HCT116 (cell line): ENCODE measurements around the gene SLC25A25. TPM values are rescaled to one million over a fixed set of nuclear protein-coding genes. Genes with fewer than 3 reads are reported as not detected.

Source experiments
- ATAC-seq: fragments of 200-7000 bp; cut with Tn5 transposase; 2 replicates; pipeline ENCODE4 v1.9.1; 2020; ENCODE audit warnings: mild to moderate bottlenecking, moderate library complexity
- BruUV-seq: library from RNA; stranded (reverse); fragments of 400-500 nt; replicated peaks from 2 replicates; lab custom pipeline; 2021; lab: Mats Ljungman, UMichigan
- CTCF ChIA-PET: fragments of 300-600 bp; sonication (Branson Sonifier 250); formaldehyde crosslinking; loops from one replicate; lab custom pipeline; 2021; ENCODE audit warnings: antibody characterized with exemption; lab: Charles Lee
- POLR2A ChIA-PET: fragments of 300-600, 350-600 bp; sonication (Branson Sonifier 250); formaldehyde crosslinking; loops from one replicate; lab custom pipeline; 2021; ENCODE audit warnings: antibody characterized with exemption; lab: Charles Lee
- RAD21 ChIA-PET, 2 experiments: fragments of 300-600 bp; sonication (Branson Sonifier 250); formaldehyde crosslinking; loops; one replicate each; lab custom pipeline; 2023; ENCODE audit warnings: low total read pairs in 2 of 2; ENCODE audit not compliant: uncharacterized antibody in 2 of 2, unreplicated experiment in 2 of 2, low non-redundant PET in 1 of 2; lab: Charles Lee
- DNase-seq: peaks from one replicate; pipeline ENCODE4 v3.0.0-alpha.2; 2010; ENCODE audit warnings: low read depth, low spot score
- H2AFZ ChIP-seq: fragments of 200-600 bp; shearing (Covaris generic), sonication (generic); 2 replicates; pipeline ENCODE4 v1.6.1; 2017; ENCODE audit warnings: low read depth, mixed run types, mixed read lengths, antibody characterized with exemption, low read length; ENCODE audit not compliant: poor library complexity, severe bottlenecking
- H3K27ac ChIP-seq: 2 replicates; pipeline ENCODE4 v1.5.1; 2012; ENCODE audit warnings: low read depth, low read length
- H3K27me3 ChIP-seq: fragments of 200-600 bp; sonication (generic); 2 replicates; pipeline ENCODE4 v1.6.1; 2016; ENCODE audit warnings: mixed run types, low read length, mixed read lengths; ENCODE audit not compliant: insufficient read depth
- H3K36me3 ChIP-seq, 2 experiments: fragments of 200-500 bp in 1 of 2; fragments of 200-600 bp in 1 of 2; sonication (Bioruptor generic) in 1 of 2; sonication (generic) in 1 of 2; 2 replicates each; pipeline versions ENCODE4 v1.5.1 to v1.6.1; 2014 to 2016; ENCODE audit warnings: low read length in 2 of 2, inconsistent platforms in 1 of 2, mixed read lengths in 1 of 2, mixed run types in 1 of 2; ENCODE audit not compliant: insufficient read depth in 2 of 2, control insufficient read depth in 1 of 2
- H3K4me1 ChIP-seq, 2 experiments: fragments of 200-600 bp in 1 of 2; sonication (generic) in 1 of 2; 2 replicates each; pipeline versions ENCODE4 v1.5.1 to v1.6.1; 2012 to 2017; ENCODE audit warnings: low read length in 2 of 2, inconsistent platforms in 1 of 2, mild to moderate bottlenecking in 1 of 2, mixed read lengths in 1 of 2, mixed run types in 1 of 2, moderate library complexity in 1 of 2; ENCODE audit not compliant: insufficient read depth in 2 of 2, control insufficient read depth in 1 of 2
- H3K4me2 ChIP-seq: fragments of 200-600 bp; sonication (generic); 2 replicates; pipeline ENCODE4 v1.6.1; 2017; ENCODE audit warnings: mixed run types, low read length, mixed read lengths
- H3K4me3 ChIP-seq, 2 experiments: fragments of 200-600 bp in 1 of 2; sonication (generic) in 1 of 2; replicated peaks in 1 of 2; 2 replicates each; pipeline ENCODE4 v1.5.1; 2011 to 2016; ENCODE audit warnings: low read length in 2 of 2, control low read depth in 1 of 2, low read depth in 1 of 2, mild to moderate bottlenecking in 1 of 2, mixed read lengths in 1 of 2, mixed run types in 1 of 2
- H3K79me2 ChIP-seq: fragments of 200-600 bp; sonication (generic); 2 replicates; pipeline ENCODE4 v1.6.1; 2017; ENCODE audit warnings: mild to moderate bottlenecking, mixed run types, low read length, moderate library complexity, mixed read lengths; ENCODE audit not compliant: insufficient read depth
- H3K9ac ChIP-seq: fragments of 200-600 bp; sonication (generic); 2 replicates; pipeline ENCODE4 v1.6.1; 2016; ENCODE audit warnings: low read length, mixed read lengths
- H3K9me2 ChIP-seq: fragments of 200-600 bp; sonication (generic), shearing (Covaris generic); 2 replicates; pipeline ENCODE4 v1.6.1; 2017; ENCODE audit warnings: mixed run types, mild to moderate bottlenecking, moderate library complexity; ENCODE audit not compliant: insufficient read depth
- H3K9me3 ChIP-seq, 2 experiments: fragments of 200-500 bp in 1 of 2; fragments of 200-600 bp in 1 of 2; sonication (Bioruptor generic) in 1 of 2; sonication (generic) in 1 of 2; 2 replicates each; pipeline ENCODE4 v1.6.1; 2014 to 2017; ENCODE audit warnings: low read length in 2 of 2, mixed read lengths in 2 of 2, inconsistent platforms in 1 of 2, low read depth in 1 of 2, mild to moderate bottlenecking in 1 of 2, mixed run types in 1 of 2, moderate library complexity in 1 of 2; ENCODE audit not compliant: control insufficient read depth in 1 of 2, insufficient read depth in 1 of 2
- H4K20me1 ChIP-seq: fragments of 200-600 bp; sonication (generic), shearing (Covaris generic); 2 replicates; pipeline ENCODE4 v1.6.1; 2017; ENCODE audit warnings: mixed run types, mild to moderate bottlenecking, moderate library complexity; ENCODE audit not compliant: insufficient read depth
- CTCF ChIP-seq, 3 experiments: fragments of 200-600 bp in 1 of 3; sonication (generic) in 1 of 3; IDR thresholded peaks in 2 of 3; conservative IDR thresholded peaks in 1 of 3; 2 replicates each; pipeline ENCODE4 v1.5.1; 2012 to 2017; ENCODE audit warnings: low read depth in 2 of 3, low read length in 2 of 3, antibody characterized with exemption in 1 of 3, borderline replicate concordance in 1 of 3, control low read depth in 1 of 3, mild to moderate bottlenecking in 1 of 3, mixed read lengths in 1 of 3, mixed run types in 1 of 3, moderate library complexity in 1 of 3; ENCODE audit not compliant: insufficient read depth in 1 of 3
- ELF1 ChIP-seq: IDR thresholded peaks from 2 replicates; pipeline ENCODE4 v1.6.1; 2012; ENCODE audit warnings: low read depth, borderline replicate concordance
- EZH2phosphoT487 ChIP-seq: fragments of 200-600 bp; IDR thresholded peaks from 2 replicates; pipeline ENCODE4 v1.6.1; 2018; ENCODE audit warnings: antibody characterized with exemption, borderline replicate concordance
- JUND ChIP-seq: IDR thresholded peaks from 2 replicates; pipeline ENCODE4 v1.6.1; 2012
- POLR2A ChIP-seq: IDR thresholded peaks from 2 replicates; pipeline ENCODE4 v1.7.0; 2011; ENCODE audit warnings: borderline replicate concordance; ENCODE audit not compliant: insufficient read depth, insufficient read length; ENCODE audit errors: extremely low read depth
- SRF ChIP-seq: IDR thresholded peaks from 2 replicates; pipeline ENCODE4 v1.6.1; 2012; ENCODE audit warnings: low read depth
- ZFX ChIP-seq: fragments of 450-650 bp; IDR thresholded peaks from 2 replicates; pipeline ENCODE4 v1.6.1; 2017
- intact Hi-C: fragments of 100-400 bp; cut with micrococcal nuclease; formaldehyde crosslinking; loops from 2 replicates; pipeline ENCODE4 v1.10.0; 2022
- total RNA-seq: library from RNA; stranded (reverse); gene quantifications from one replicate; pipeline ENCODE4 v1.2.1, GENCODE V29; 2021; ENCODE audit not compliant: unreplicated experiment
- TF ChIP-seq, protein P1 (sequence below): IDR thresholded peaks from 2 replicates; pipeline ENCODE4 v1.6.1; 2011; ENCODE audit warnings: mild to moderate bottlenecking, low read length, moderate library complexity; ENCODE audit not compliant: insufficient replicate concordance; ENCODE audit errors: extremely low read depth

The SLC25A25 gene
- total RNA-seq, 1 experiment from 2014 or later: 15.3 TPM

GRCh38 chr9:128149951-128150593 is 82.0 kb downstream of the SLC25A25 start (continued):
- TF ChIP-seq CTCF (IDR thresholded peaks at IDR 0.05 in 2 of 3, conservative IDR thresholded peaks at IDR 0.05 in 1 of 3; ENCODE audit: borderline replicate concordance in 1 of 3, insufficient read depth in 1 of 3, low read depth in 2 of 3, low read length in 2 of 3): no peak
- no peak for TF ChIP-seq SRF
- no peak for TF ChIP-seq ELF1
- TF ChIP-seq EZH2phosphoT487: no peak
- TF ChIP-seq JUND: no peak
- no peak for TF ChIP-seq POLR2A
- TF ChIP-seq, protein P1, sequence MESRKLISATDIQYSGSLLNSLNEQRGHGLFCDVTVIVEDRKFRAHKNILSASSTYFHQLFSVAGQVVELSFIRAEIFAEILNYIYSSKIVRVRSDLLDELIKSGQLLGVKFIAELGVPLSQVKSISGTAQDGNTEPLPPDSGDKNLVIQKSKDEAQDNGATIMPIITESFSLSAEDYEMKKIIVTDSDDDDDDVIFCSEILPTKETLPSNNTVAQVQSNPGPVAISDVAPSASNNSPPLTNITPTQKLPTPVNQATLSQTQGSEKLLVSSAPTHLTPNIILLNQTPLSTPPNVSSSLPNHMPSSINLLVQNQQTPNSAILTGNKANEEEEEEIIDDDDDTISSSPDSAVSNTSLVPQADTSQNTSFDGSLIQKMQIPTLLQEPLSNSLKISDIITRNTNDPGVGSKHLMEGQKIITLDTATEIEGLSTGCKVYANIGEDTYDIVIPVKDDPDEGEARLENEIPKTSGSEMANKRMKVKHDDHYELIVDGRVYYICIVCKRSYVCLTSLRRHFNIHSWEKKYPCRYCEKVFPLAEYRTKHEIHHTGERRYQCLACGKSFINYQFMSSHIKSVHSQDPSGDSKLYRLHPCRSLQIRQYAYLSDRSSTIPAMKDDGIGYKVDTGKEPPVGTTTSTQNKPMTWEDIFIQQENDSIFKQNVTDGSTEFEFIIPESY: no peak

DNA sequence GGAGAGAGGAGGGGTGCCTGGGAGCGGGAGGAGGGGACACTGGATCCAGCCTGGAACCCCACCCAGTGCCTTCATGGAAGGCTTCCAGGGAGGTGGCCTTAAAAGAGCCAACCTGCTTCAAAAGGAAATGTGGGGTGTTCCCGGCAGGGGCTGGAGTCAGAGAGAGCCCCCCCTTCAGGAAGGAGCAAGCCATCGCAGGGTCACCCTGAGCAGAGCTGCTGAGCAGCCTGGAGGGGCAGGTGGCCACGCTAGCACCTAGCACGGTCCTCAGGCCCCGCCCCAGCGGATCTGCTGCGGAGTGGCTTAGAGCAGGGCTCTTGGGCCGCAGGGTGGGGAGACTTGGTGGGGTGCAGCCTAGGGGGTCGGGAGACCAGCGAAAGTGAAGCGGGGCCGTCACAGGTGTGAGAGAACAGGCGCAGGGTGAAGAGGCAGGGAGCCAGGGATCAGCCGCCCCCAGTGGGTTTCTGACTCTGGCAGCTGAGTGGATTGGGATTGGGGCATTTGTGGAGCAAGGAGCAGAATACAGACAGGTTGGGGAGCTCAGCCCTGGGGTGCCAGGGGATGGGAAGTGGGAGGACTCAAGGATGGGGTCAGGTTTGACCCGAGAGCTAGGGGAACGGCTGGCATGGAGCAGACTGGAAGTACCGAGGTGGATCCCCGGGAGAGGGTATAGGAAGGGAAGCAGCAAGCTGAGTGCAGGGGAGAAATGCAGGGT is 82.7 kb downstream of the SLC25A25 start:
- Histone ChIP-seq H3K9ac (no peak overlapping the region), H3K79me2 (no peaks in the 10 kb centered on the region), H3K4me2 (no peak overlapping the region), H2AFZ (no peak overlapping the region), H3K9me2 (no peaks in the 10 kb centered on the region), H3K36me3 (no peaks in the 10 kb centered on the region), H3K4me1 (peaks cover 10 to 29% of the 10 kb centered on the region in 2 experiments), H3K4me3 (no peak overlapping the region), H3K27me3 (no peaks in the 10 kb centered on the region), H3K27ac (no peak overlapping the region), H3K9me3 (no peaks in the 10 kb centered on the region), H4K20me1 (no peaks in the 10 kb centered on the region)
- RAD21 ChIA-PET: no interaction called here
- no TSS peak for BruUV-seq
- DNase-seq (peak; percentile 10), ATAC-seq (peak; percentile 89)
- intact Hi-C loops: no loop called here
- CTCF ChIA-PET: interaction anchor here (0.8 to 1.2 kb wide), 2 partner anchors 9 kb away, joined by 4 to 6 read pairs; partner anchors contain the start of gene BBLN
- POLR2A ChIA-PET: interaction anchor here (1.0 to 2.1 kb wide), 2 partner anchors 9 to 10 kb away, joined by 3 to 7 read pairs; partner anchors contain the start of gene BBLN
- TF ChIP-seq CTCF (IDR thresholded peaks at IDR 0.05 in 2 of 3, conservative IDR thresholded peaks at IDR 0.05 in 1 of 3; ENCODE audit: borderline replicate concordance in 1 of 3, insufficient read depth in 1 of 3, low read depth in 2 of 3, low read length in 2 of 3) (peak in 2 of 3 experiments; percentile 66 to 70; a peak in 4 of 6 replicates), ZFX (no peak)
